MM.1S (cell line): ENCODE measurements around the gene LGR4.

Experiments
- DNase-seq: peaks from one replicate; pipeline ENCODE4 v3.0.0-alpha.2; 2015
- H2AFZ ChIP-seq: fragments of 300-600 bp; sonication (generic); 2 replicates; pipeline ENCODE4 v1.6.0; 2016; ENCODE audit warnings: antibody characterized with exemption, low read length
- H3F3A ChIP-seq: fragments of 300-600 bp; sonication (generic); 2 replicates; pipeline ENCODE4 v1.6.1; 2016; ENCODE audit warnings: mild to moderate bottlenecking, antibody characterized with exemption, low read length, moderate library complexity, mixed read lengths; ENCODE audit not compliant: insufficient read depth
- H3K27ac ChIP-seq: fragments of 300-600 bp; sonication (generic); 2 replicates; pipeline ENCODE4 v1.5.1; 2016; ENCODE audit warnings: mild to moderate bottlenecking, low read length
- H3K27me3 ChIP-seq: fragments of 300-600 bp; sonication (generic); replicated peaks from 2 replicates; pipeline ENCODE4 v1.6.0; 2016; ENCODE audit warnings: low read length; ENCODE audit not compliant: insufficient read depth
- H3K36me3 ChIP-seq: fragments of 300-600 bp; sonication (generic); replicated peaks from 2 replicates; pipeline ENCODE4 v1.6.1; 2016; ENCODE audit warnings: mild to moderate bottlenecking, low read length, mixed read lengths; ENCODE audit not compliant: insufficient read depth
- H3K4me1 ChIP-seq: fragments of 300-600 bp; sonication (generic); 2 replicates; pipeline ENCODE4 v1.6.1; 2016; ENCODE audit warnings: low read length, mixed read lengths
- H3K4me2 ChIP-seq: fragments of 300-600 bp; sonication (generic); 2 replicates; pipeline ENCODE4 v1.6.0; 2016; ENCODE audit warnings: low read depth, low read length
- H3K4me3 ChIP-seq: fragments of 300-600 bp; sonication (generic); 2 replicates; pipeline ENCODE4 v1.5.1; 2016; ENCODE audit warnings: low read length, mixed read lengths
- H3K79me2 ChIP-seq: fragments of 300-600 bp; sonication (generic); 2 replicates; pipeline ENCODE4 v1.6.1; 2016; ENCODE audit warnings: mixed run types, low read length, mixed read lengths
- H3K9ac ChIP-seq: fragments of 300-600 bp; sonication (generic); 2 replicates; pipeline ENCODE4 v1.6.1; 2016; ENCODE audit warnings: low read length, mixed read lengths
- H3K9me2 ChIP-seq: fragments of 300-600 bp; sonication (generic); replicated peaks from 2 replicates; pipeline ENCODE4 v1.6.1; 2016; ENCODE audit warnings: mild to moderate bottlenecking, low read length, mixed read lengths; ENCODE audit not compliant: insufficient read depth
- H3K9me3 ChIP-seq: fragments of 300-600 bp; sonication (generic); replicated peaks from 2 replicates; pipeline ENCODE4 v1.6.1; 2016; ENCODE audit warnings: mild to moderate bottlenecking, low read length, mixed read lengths; ENCODE audit not compliant: insufficient read depth
- H4K20me1 ChIP-seq: fragments of 300-600 bp; sonication (generic); 2 replicates; pipeline ENCODE4 v1.6.1; 2016; ENCODE audit warnings: mild to moderate bottlenecking, low read length, moderate library complexity, mixed read lengths; ENCODE audit not compliant: insufficient read depth
- CTCF ChIP-seq: fragments of 300-600 bp; sonication (generic); IDR thresholded peaks from 2 replicates; pipeline ENCODE4 v1.5.1; 2016; ENCODE audit warnings: antibody characterized with exemption, low read length, mixed read lengths
- EZH2 ChIP-seq: fragments of 300-600 bp; sonication (generic); optimal IDR thresholded peaks from 2 replicates; pipeline ENCODE3; 2017; ENCODE audit warnings: low read depth, mild to moderate bottlenecking, antibody characterized with exemption, low read length, mixed read lengths
- EZH2phosphoT487 ChIP-seq: fragments of 300-600 bp; sonication (generic); IDR thresholded peaks from 2 replicates; pipeline ENCODE4 v1.6.1; 2018; ENCODE audit warnings: antibody characterized with exemption, low read length

The LGR4 gene

GRCh38 chr11:27384227-27384626 is 88.4 kb downstream of the LGR4 start:
- no peak overlapping the region for H3K4me3 ChIP-seq
- H4K20me1 ChIP-seq: no peaks in the 10 kb centered on the region
- no peak overlapping the region for H3K4me2 ChIP-seq
- TF ChIP-seq CTCF: no peak
- no peak for TF ChIP-seq EZH2
- TF ChIP-seq EZH2phosphoT487: no peak
- no peaks in the 10 kb centered on the region for H3K36me3 ChIP-seq
- H3K9ac ChIP-seq: no peak overlapping the region
- no peaks in the 10 kb centered on the region for H3K27me3 ChIP-seq
- no peak overlapping the region for H3K27ac ChIP-seq
- no peaks in the 10 kb centered on the region for H3K4me1 ChIP-seq
- H2AFZ ChIP-seq: no peak overlapping the region
- H3K79me2 ChIP-seq: no peaks in the 10 kb centered on the region
- no peaks in the 10 kb centered on the region for H3K9me2 ChIP-seq
- H3F3A ChIP-seq: no peaks in the 10 kb centered on the region
- no peaks in the 10 kb centered on the region for H3K9me3 ChIP-seq
- DNase-seq: no peak

- no peaks in the 10 kb centered on the region for H3K79me2 ChIP-seq
- H2AFZ ChIP-seq: no peak overlapping the region
- no peaks in the 10 kb centered on the region for H3K9me2 ChIP-seq
- no peaks in the 10 kb centered on the region for H3K36me3 ChIP-seq
- no peak overlapping the region for H3K4me2 ChIP-seq
- H3K27ac ChIP-seq: no peak overlapping the region
- no peaks in the 10 kb centered on the region for H3K9me3 ChIP-seq
- no peaks in the 10 kb centered on the region for H3K4me1 ChIP-seq
- no peaks in the 10 kb centered on the region for H3F3A ChIP-seq
- no peak for DNase-seq
- no peak overlapping the region for H3K9ac ChIP-seq
- H3K4me3 ChIP-seq: no peak overlapping the region
- TF ChIP-seq CTCF: no peak
- TF ChIP-seq EZH2: no peak
- no peak for TF ChIP-seq EZH2phosphoT487
- no peaks in the 10 kb centered on the region for H3K27me3 ChIP-seq
- H4K20me1 ChIP-seq: no peaks in the 10 kb centered on the region
Observed at GRCh38 chr11:27383645-27384044, 88.9 kb downstream of the LGR4 start.

DNA sequence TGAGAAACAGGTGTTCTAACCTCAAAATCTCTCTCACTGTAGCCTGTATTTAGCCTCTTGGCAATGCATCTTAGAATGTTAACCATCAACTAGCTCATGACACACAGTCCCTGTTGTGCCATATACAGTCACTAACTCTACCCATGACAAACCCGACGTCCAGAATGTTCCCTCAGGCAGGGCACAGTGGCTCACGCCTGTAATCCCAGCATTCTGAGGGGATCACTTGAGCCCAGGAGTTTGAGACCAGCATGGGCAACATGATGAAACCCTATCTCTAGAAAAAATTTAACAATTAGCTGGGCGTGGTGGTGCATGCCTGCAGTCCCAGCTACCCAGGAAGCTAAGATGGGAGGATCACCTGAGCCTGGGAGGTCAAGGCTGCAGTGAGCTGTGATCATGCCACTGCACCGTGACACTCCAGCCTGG is 91.3 kb downstream of the LGR4 start:
- H3K36me3 ChIP-seq: no peaks in the 10 kb centered on the region
- no peaks in the 10 kb centered on the region for H3K4me1 ChIP-seq
- no peaks in the 10 kb centered on the region for H4K20me1 ChIP-seq

More for the DNA sequence above, 91.3 kb downstream of the LGR4 start:
- no peak for DNase-seq
- no peak overlapping the region for H3K4me3 ChIP-seq
- no peak overlapping the region for H3K4me2 ChIP-seq
- no peaks in the 10 kb centered on the region for H3K27me3 ChIP-seq
- no peak overlapping the region for H2AFZ ChIP-seq
- no peaks in the 10 kb centered on the region for H3F3A ChIP-seq
- TF ChIP-seq EZH2 (no peak), EZH2phosphoT487 (no peak), CTCF (no peak)
- no peaks in the 10 kb centered on the region for H3K79me2 ChIP-seq
- no peaks in the 10 kb centered on the region for H3K9me3 ChIP-seq
- no peak overlapping the region for H3K27ac ChIP-seq
- no peak overlapping the region for H3K9ac ChIP-seq
- H3K9me2 ChIP-seq: no peaks in the 10 kb centered on the region
